HG03108 (cell line): ENCODE data around the gene TAB3.
A peak's percentile ranks its signal among the peaks of the same experiment; 100 is the strongest.
"Not testable (repeated sequence)": the region's sequence is repeated elsewhere in the genome, so short reads cannot be mapped to it uniquely, and the experiment has no call there.

Experiments
- ATAC-seq: cut with Tn5 transposase; IDR thresholded peaks from one replicate; pipeline ENCODE4 v1.9.1; 2021; ENCODE audit warnings: moderate library complexity; ENCODE audit not compliant: unreplicated experiment

Gene TAB3

GRCh38 chrX:30822068-30822681, 66.9 kb downstream of the TAB3 start:
- ATAC-seq, result no peak

DNA sequence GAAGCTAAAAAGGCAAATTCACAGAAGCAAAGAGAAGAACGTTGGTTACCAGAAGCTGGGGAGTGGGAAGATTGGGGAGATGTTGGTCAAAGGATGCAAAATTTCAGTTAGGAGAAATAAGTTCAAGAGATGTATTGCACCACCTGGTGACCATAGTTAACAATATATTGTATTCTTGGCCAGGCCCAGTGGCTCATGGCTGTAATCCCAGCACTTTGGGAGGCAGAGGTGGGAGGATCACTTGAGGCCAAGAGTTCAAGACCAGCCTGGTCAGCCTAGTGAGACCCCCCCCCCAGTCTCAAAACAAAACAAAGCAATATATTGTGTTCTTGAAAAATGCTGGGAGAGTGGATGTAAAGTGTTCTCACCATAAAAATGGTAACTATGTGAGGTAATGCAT, 67.9 kb downstream of the TAB3 start:
- no peak for ATAC-seq

GRCh38 chrX:30819080-30819479, 70.0 kb downstream of the TAB3 start:
- ATAC-seq, result no peak

- ATAC-seq, result no peak
Measured at GRCh38 chrX:30816079-30816478, 73.0 kb downstream of the TAB3 start.

DNA sequence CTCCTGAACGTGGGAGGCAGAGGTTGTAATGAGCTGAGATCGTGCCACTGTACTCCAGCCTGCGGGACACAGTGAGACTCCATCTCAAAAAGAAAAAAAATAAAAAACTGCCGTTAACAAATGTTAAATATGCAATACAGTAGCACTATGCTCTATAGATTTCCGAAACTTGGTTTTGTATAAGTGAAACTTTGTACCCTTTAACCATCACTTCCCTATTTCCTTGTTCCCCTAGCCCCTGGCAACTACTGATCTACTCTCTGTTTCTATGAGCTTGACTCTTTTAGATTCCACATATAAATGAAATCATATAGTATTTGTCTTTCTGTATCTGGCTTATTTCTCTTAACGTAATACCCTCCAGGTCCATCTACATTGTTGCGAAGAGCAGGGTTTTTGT, 74.1 kb downstream of the TAB3 start:
- no peak for ATAC-seq

GRCh38 chrX:30812326-30812725, 76.7 kb downstream of the TAB3 start:
- ATAC-seq, result peak; percentile 93

- ATAC-seq, result no peak
Measured at GRCh38 chrX:30806187-30806728, 82.8 kb downstream of the TAB3 start.

DNA sequence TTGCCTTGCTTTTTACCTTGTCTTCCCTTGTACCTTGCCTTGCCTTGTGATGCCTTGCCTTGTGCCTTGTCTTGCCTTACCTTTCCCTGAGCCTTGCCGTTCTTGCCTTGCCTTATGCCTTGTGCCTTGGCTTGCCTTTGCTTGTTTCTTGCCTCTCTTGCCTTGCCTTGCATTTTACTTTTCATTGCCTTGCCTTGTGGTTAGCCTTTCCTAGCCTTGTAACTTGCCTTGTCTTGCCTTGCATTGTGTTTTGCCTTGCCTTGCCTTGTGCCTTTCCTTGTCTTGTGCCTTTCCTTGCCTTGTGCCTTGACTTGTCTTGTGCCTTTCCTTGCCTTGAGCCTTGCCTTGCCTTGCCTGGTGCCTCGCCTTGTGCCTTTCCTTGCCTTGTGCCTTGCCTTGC, 84.6 kb downstream of the TAB3 start:
- no peak for ATAC-seq

DNA sequence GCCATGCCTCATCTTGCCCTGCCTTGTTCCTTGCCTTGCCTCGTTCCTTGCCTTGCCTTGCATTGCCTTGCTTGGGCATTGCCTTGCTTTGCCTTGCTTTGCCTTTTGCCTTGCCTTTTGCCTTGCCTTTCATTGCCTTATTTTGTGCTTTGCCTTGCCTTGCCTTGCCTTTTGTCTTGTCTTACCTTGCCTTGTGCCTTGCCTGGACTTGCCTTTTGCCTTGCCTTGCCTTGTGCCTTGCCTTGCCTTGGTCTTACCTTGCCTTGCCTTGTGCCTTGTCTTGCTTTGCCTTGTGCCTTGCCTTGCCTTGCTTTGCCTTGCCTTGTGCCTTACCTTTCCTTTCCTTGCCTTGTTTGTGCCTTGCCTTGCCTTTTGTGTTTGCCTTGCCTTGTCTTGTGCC, 88.2 kb downstream of the TAB3 start:
- no peak for ATAC-seq

DNA sequence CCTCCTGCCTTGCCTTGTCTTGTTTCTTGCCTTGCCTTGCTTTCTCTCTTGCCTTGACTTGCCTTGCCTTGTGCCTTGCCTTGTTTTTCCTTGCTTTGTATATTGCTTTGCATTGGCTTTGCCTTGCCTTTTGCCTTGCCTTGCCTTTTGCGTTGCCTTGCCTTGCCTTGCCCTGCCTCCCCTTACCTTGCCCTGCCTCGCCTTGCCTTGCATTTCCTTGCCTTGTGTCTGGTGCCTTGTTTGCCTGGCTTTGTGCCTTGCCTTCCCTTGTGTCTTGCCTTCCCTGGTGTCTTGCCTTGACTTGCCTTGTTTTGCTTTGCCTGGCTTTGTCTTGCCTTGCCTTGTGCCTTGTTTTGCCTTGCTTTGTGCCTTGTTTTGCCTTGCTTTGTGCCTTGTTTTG, 89.7 kb downstream of the TAB3 start:
- ATAC-seq, result no peak

DNA sequence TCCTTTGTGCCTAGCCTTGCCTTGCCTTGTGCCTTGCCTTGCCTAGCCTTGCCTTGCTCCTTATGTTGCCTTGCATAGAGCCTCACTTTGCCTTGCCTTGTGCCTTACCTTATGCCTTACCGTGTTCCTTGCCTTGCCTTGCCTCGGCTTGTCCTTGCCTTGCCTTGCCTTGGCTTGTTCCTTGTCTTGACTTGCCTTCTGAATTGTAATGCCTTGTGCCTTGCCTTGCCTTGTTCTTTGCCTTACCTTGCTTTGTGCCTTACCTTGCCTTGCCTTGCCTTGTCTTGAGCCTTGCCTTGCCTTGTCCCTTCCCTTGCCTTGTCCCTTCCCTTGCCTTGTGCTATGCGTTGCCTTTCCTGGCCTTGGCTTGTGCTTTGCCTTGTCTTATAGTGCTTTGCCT, 90.2 kb downstream of the TAB3 start:
- ATAC-seq, result no peak

GRCh38 chrX:30797301-30797700, 91.8 kb downstream of the TAB3 start:
- not testable (repeated sequence) for ATAC-seq

DNA sequence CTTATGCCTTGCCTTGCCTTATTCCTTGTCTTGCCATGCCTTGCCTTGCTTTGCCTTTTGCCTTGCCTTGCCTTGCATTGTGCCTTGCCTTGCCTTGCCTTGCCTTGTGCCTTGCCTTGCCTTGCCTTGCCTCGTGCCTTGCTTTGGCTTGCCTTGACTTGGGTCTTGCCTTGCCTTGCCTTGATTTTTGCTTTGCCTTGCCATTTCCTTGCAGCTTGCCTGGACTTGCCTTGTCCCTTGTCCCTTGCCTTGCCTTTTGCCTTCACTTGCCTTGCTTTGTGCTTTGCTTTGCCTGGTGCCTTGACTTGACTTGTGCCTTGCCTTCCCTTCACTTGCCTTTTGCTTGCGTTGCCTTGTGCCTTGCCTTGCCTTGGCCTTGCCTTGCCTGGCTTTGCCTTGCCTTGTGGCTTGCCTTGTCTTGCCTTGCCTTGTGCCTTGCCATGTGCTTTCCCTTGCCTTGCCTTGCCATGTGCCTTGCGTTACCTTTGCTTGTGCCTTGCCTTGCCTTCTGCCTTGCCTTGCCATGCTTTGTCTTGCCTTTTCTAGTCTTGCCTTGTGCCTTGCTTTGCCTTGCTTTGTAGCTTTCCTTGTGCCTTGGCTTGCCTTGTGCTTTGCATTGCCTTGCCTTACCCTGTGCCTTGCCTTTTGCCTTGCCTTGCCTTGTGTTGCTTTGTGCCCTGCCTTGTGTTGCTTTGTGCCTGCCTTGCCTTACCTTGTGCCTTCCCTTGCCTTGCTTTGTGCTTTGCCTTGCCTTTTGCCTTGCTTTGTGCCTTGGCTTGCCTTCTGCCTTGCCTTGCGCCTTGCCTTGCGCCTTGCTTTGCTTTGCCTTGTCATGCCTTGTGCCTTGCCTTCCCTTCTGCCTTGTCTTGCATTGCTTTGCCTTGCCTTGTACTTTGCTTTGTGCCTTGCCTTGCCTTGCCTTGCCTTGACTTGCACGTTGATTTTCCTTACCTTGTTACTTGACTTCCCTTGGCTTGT, 92.8 kb downstream of the TAB3 start:
- no peak for ATAC-seq

DNA sequence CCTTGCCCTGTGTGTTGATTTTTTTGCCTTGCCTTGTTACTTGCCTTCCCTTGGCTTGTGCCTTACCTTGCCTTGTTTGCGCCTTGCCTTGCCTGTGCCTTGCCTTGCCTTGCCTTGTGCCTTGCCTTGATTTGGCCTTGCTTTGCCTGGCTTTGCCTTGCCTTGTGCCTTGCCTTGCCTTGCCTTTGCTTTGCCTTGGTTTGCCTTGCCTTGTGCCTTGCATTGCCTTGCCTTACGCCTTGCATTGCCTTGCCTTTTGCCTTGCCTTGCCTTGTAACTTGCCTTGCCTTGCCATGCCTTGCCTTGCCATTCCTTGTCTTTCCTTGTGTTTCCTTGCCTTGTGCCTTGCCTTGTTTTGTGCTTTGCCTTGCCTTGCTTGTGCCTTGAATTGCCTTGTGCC, 94.6 kb downstream of the TAB3 start:
- ATAC-seq, result no peak

GRCh38 chrX:30793767-30794103, 95.3 kb downstream of the TAB3 start:
- ATAC-seq, result no peak

DNA sequence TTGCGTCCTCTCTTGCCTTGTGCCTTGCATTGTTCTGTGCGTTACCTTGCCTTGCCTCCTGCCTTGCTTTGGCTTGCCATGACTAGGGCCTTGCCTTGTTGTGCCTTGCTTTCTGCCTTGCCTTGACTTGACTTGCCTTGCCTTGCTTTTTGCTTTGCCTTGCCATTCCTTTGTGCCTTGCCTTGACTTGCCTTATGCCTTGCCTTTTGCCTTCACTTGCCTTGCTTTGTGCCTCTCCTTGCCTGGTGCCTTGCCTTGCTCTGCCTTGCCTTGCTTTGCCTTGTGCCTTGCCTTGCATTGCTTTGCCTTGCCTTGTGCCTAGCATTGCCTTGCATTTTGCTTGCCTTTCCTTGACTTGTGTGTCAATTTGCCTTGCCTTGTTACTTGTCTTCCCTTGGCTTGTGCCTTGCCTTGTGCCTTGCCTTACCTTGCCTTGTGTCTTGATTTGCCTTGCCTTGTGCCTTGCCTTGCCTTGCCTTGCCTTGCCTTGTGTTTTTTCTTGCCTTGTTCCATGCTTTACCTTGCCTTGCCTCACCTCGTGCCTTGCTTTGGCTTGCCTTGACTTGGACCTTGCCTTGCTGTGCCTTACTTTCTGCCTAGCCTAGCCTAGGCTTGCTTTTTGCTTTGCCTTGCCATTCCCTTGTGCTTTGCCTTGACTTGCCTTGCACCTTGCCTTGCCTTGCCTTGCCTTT, 95.8 kb downstream of the TAB3 start:
- ATAC-seq, result no peak

GRCh38 chrX:30791296-30792278, 97.5 kb downstream of the TAB3 start:
- no peak for ATAC-seq

- ATAC-seq, result no peak
Measured at GRCh38 chrX:30787012-30787411, 102.0 kb downstream of the TAB3 start.

GRCh38 chrX:30786374-30786773, 102.7 kb downstream of the TAB3 start:
- ATAC-seq, result no peak

DNA sequence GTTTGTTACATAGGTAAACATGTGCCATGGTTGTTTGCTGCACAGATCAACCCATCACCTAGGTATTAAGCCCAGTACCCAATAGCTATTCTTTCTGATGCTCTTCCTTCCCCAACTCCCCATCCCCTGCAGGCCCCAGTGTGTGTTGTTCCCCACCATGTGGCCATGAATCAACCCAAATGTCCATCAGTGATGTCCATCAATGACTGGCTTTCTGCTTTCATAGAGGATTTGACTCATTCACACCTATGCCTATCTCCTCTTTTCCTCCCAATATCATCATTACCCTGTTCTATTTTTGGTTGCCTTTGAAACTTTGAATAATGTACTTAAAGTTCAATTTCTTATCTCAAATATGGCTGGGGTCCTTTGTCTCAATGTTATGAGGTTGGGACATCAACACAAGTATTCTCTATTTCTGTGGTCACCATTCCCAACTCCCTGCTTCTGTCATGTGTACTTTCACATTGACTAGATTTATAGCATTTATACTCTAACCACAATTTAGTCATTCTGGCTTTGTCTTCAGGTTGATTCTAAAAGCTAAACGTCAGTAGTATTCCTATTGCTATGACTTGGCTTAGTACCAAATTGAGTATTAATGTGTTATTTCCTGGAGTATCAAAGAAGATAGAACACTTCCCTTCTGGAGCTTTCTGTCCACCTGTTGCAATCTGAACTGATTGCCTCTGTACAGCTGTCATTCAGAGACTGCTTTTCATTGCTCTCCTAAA, 107.2 kb downstream of the TAB3 start:
- no peak for ATAC-seq
